SJCRH30 (cell line): ENCODE data around the gene LDB3. TPM values are rescaled to one million over a fixed set of nuclear protein-coding genes. Genes with fewer than 3 reads are reported as not detected.

ENCODE experiments used
- DNase-seq, 2 experiments: peaks; one replicate each; pipeline ENCODE4 v3.0.0-alpha.2; 2015 to 2020
- H3K27ac ChIP-seq: fragments of 250-450 bp; sonication (Bioruptor Pico); 2 replicates; pipeline ENCODE4 v1.5.1; 2020; ENCODE audit warnings: mild to moderate bottlenecking, moderate library complexity
- H3K27me3 ChIP-seq: fragments of 250-450 bp; sonication (Bioruptor Pico); 2 replicates; pipeline ENCODE4 v1.5.1; 2020; ENCODE audit warnings: mild to moderate bottlenecking, moderate library complexity
- H3K36me3 ChIP-seq: fragments of 250-450 bp; sonication (Bioruptor Pico); 2 replicates; pipeline ENCODE4 v1.5.1; 2020; ENCODE audit warnings: mild to moderate bottlenecking, moderate library complexity
- H3K4me1 ChIP-seq: fragments of 250-450 bp; sonication (Bioruptor Pico); 2 replicates; pipeline ENCODE4 v1.5.1; 2020; ENCODE audit warnings: mild to moderate bottlenecking, moderate library complexity
- H3K4me3 ChIP-seq: fragments of 250-450 bp; sonication (Bioruptor Pico); 2 replicates; pipeline ENCODE4 v1.5.1; 2020; ENCODE audit warnings: mild to moderate bottlenecking, moderate library complexity
- H3K9me3 ChIP-seq: fragments of 250-450 bp; sonication (Bioruptor Pico); replicated peaks from 2 replicates; pipeline ENCODE4 v1.5.1; 2020; ENCODE audit warnings: mild to moderate bottlenecking, moderate library complexity
- total RNA-seq: library from RNA; depleted of rRNA; stranded (reverse); fragments of >200 nt; shearing (Covaris generic); gene quantifications from 2 replicates; pipeline ENCODE4 v1.2.3, GENCODE V29; 2014

The LDB3 gene
- total RNA-seq, 1 experiment from 2014 or later, result 0.59 TPM

- H3K4me3 ChIP-seq, result no peak overlapping the region
- no peaks in the 10 kb centered on the region for H3K36me3 ChIP-seq
- H3K4me1 ChIP-seq, result no peaks in the 10 kb centered on the region
- H3K27me3 ChIP-seq, result no peaks in the 10 kb centered on the region
- DNase-seq, result no peak
- H3K9me3 ChIP-seq, result no peaks in the 10 kb centered on the region
- H3K27ac ChIP-seq, result no peak overlapping the region
Observed at GRCh38 chr10:86753638-86754434, 85.5 kb downstream of the LDB3 start.

GRCh38 chr10:86755454-86755739 lies 87.1 kb downstream of the LDB3 start:
- no peaks in the 10 kb centered on the region for H3K9me3 ChIP-seq
- H3K27ac ChIP-seq, result peak overlapping the region; percentile 98
- DNase-seq, result no peak
- H3K36me3 ChIP-seq, result no peaks in the 10 kb centered on the region
- peak overlapping the region; percentile 74 for H3K4me3 ChIP-seq
- no peaks in the 10 kb centered on the region for H3K4me1 ChIP-seq
- no peaks in the 10 kb centered on the region for H3K27me3 ChIP-seq

- Histone ChIP-seq H3K4me1 (no peaks in the 10 kb centered on the region), H3K27me3 (no peaks in the 10 kb centered on the region), H3K4me3 (peak overlapping the region; percentile 74), H3K27ac (peak overlapping the region; percentile 98), H3K9me3 (no peaks in the 10 kb centered on the region), H3K36me3 (0 out of 2 replicates have a peak, but pooled peaks cover 3% of the 10 kb centered on the region)
- peak; percentile 86 to 88 for DNase-seq
Observed at GRCh38 chr10:86755740-86756510, 87.6 kb downstream of the LDB3 start.

GRCh38 chr10:86756511-86757112 lies 88.3 kb downstream of the LDB3 start, which contains the start of gene BMPR1A:
TSS of gene BMPR1A (plus strand) at chr10:86756619. CDS start at chr10:86876019, 119,400 bp downstream.
- DNase-seq, result peak in 1 of 2 experiments; percentile 47
- peak within 1 kb of the TSS; percentile 98 for H3K27ac ChIP-seq
- no peaks in the 10 kb centered on the region for H3K4me1 ChIP-seq
- no peaks in the 10 kb centered on the region for H3K9me3 ChIP-seq
- H3K36me3 ChIP-seq, result 0 out of 2 replicates have a peak, but pooled peaks cover 3% of the 10 kb centered on the region
- peak within 1 kb of the TSS; percentile 74 for H3K4me3 ChIP-seq
- H3K27me3 ChIP-seq, result no peaks in the 10 kb centered on the region

GRCh38 chr10:86757113-86757972 lies 89.0 kb downstream of the LDB3 start:
- Histone ChIP-seq H3K27ac (peak overlapping the region; percentile 62), H3K4me1 (no peaks in the 10 kb centered on the region), H3K27me3 (no peaks in the 10 kb centered on the region), H3K4me3 (peak overlapping the region; percentile 74), H3K9me3 (no peaks in the 10 kb centered on the region), H3K36me3 (0 out of 2 replicates have a peak, but pooled peaks cover 3% of the 10 kb centered on the region)
- peak; percentile 44 to 58 for DNase-seq

- Histone ChIP-seq H3K9me3 (no peaks in the 10 kb centered on the region), H3K36me3 (0 out of 2 replicates have a peak, but pooled peaks cover 3% of the 10 kb centered on the region), H3K27me3 (no peaks in the 10 kb centered on the region), H3K27ac (no peak overlapping the region), H3K4me3 (peak overlapping the region; percentile 74), H3K4me1 (no peaks in the 10 kb centered on the region)
- peak in 1 of 2 experiments; percentile 18 for DNase-seq
Observed at GRCh38 chr10:86758189-86759072, 90.1 kb downstream of the LDB3 start.

- H3K27ac ChIP-seq, result no peak overlapping the region
- H3K36me3 ChIP-seq, result 0 out of 2 replicates have a peak, but pooled peaks cover 3% of the 10 kb centered on the region
- no peaks in the 10 kb centered on the region for H3K4me1 ChIP-seq
- DNase-seq, result no peak
- no peak overlapping the region for H3K4me3 ChIP-seq
- H3K9me3 ChIP-seq, result no peaks in the 10 kb centered on the region
- no peaks in the 10 kb centered on the region for H3K27me3 ChIP-seq
Observed at GRCh38 chr10:86759073-86759672, 90.9 kb downstream of the LDB3 start.

- 0 out of 2 replicates have a peak, but pooled peaks cover 3% of the 10 kb centered on the region for H3K36me3 ChIP-seq
- no peaks in the 10 kb centered on the region for H3K4me1 ChIP-seq
- DNase-seq, result no peak
- no peak overlapping the region for H3K4me3 ChIP-seq
- no peaks in the 10 kb centered on the region for H3K9me3 ChIP-seq
- no peaks in the 10 kb centered on the region for H3K27me3 ChIP-seq
- H3K27ac ChIP-seq, result no peak overlapping the region
Observed at GRCh38 chr10:86763404-86763803, 95.1 kb downstream of the LDB3 start.

- Histone ChIP-seq H3K4me1 (no peaks in the 10 kb centered on the region), H3K4me3 (no peak overlapping the region)
Observed at GRCh38 chr10:86765548-86765947, 97.2 kb downstream of the LDB3 start.

GRCh38 chr10:86768412-86769062 lies 100.2 kb downstream of the LDB3 start:
- H3K9me3 ChIP-seq, result no peaks in the 10 kb centered on the region
- H3K4me1 ChIP-seq, result no peaks in the 10 kb centered on the region
- no peak for DNase-seq
- H3K27me3 ChIP-seq, result no peaks in the 10 kb centered on the region
- no peaks in the 10 kb centered on the region for H3K36me3 ChIP-seq
- H3K27ac ChIP-seq, result no peak overlapping the region
- H3K4me3 ChIP-seq, result no peak overlapping the region

More at GRCh38 chr10:86765548-86765947, 97.2 kb downstream of the LDB3 start:
- Histone ChIP-seq H3K27me3 (no peaks in the 10 kb centered on the region), H3K27ac (no peak overlapping the region), H3K9me3 (no peaks in the 10 kb centered on the region), H3K36me3 (0 out of 2 replicates have a peak, but pooled peaks cover 2% of the 10 kb centered on the region)
- DNase-seq, result no peak

GRCh38 chr10:86769991-86770390 lies 101.7 kb downstream of the LDB3 start:
- H3K4me1 ChIP-seq, result no peaks in the 10 kb centered on the region
- H3K27ac ChIP-seq, result no peak overlapping the region
- no peaks in the 10 kb centered on the region for H3K9me3 ChIP-seq
- H3K36me3 ChIP-seq, result no peaks in the 10 kb centered on the region
- no peak overlapping the region for H3K4me3 ChIP-seq
- no peak for DNase-seq
- H3K27me3 ChIP-seq, result no peaks in the 10 kb centered on the region

GRCh38 chr10:86770412-86770960 lies 102.2 kb downstream of the LDB3 start:
- no peak for DNase-seq
- Histone ChIP-seq H3K27me3 (no peaks in the 10 kb centered on the region), H3K4me3 (no peak overlapping the region), H3K36me3 (no peaks in the 10 kb centered on the region), H3K27ac (no peak overlapping the region), H3K9me3 (no peaks in the 10 kb centered on the region), H3K4me1 (no peaks in the 10 kb centered on the region)
